Fibroblast of peridontal ligament (primary cell): ENCODE data around the gene TLN1.

ENCODE experiments used
- DNase-seq: peaks from one replicate; pipeline ENCODE4 v3.0.0-alpha.2; 2010; ENCODE audit errors: extremely low read depth

TLN1 gene

GRCh38 chr9:35664531-35665470 lies 67.2 kb downstream of the TLN1 start, which contains the start of gene ARHGEF39:
Gene ARHGEF39 (minus strand): TSS chr9:35665195. CDS start chr9:35665169, 26 bp downstream.
- peak; percentile 57 for DNase-seq

- DNase-seq: no peak
These were observed 69.6 kb downstream of the TLN1 start for GRCh38 chr9:35662437-35662836.

GRCh38 chr9:35661756-35662350 lies 70.1 kb downstream of the TLN1 start:
- no peak for DNase-seq

GRCh38 chr9:35660966-35661415 lies 71.0 kb downstream of the TLN1 start:
- DNase-seq: peak; percentile 73

- DNase-seq: peak; percentile 62
These were observed 72.7 kb downstream of the TLN1 start for GRCh38 chr9:35659340-35659739.

GRCh38 chr9:35658968-35659220 lies 73.1 kb downstream of the TLN1 start:
- DNase-seq: peak; percentile 55

- peak; percentile 24 for DNase-seq
These were observed 73.6 kb downstream of the TLN1 start, which contains the start of gene CCDC107 for GRCh38 chr9:35658137-35658967. Gene CCDC107 (plus strand): TSS chr9:35658292. CDS start chr9:35658380, 88 bp downstream.

GRCh38 chr9:35657546-35658136 lies 74.4 kb downstream of the TLN1 start, which contains the start of gene RMRP:
Gene RMRP (minus strand): TSS chr9:35658019.
- peak; percentile 100 for DNase-seq

GRCh38 chr9:35656831-35657545 lies 75.0 kb downstream of the TLN1 start:
- DNase-seq: peak; percentile 73

GRCh38 chr9:35656348-35656747 lies 75.6 kb downstream of the TLN1 start:
- no peak for DNase-seq

GRCh38 chr9:35653611-35654010 lies 78.4 kb downstream of the TLN1 start:
- DNase-seq: no peak

- DNase-seq: no peak
These were observed 79.2 kb downstream of the TLN1 start for GRCh38 chr9:35652829-35653209.

- peak; percentile 82 for DNase-seq
These were observed 79.8 kb downstream of the TLN1 start for GRCh38 chr9:35651956-35652828.

- no peak for DNase-seq
These were observed 81.4 kb downstream of the TLN1 start, which contains the start of gene SIT1 for GRCh38 chr9:35650341-35651158. Gene SIT1 (minus strand): TSS chr9:35650931. CDS start chr9:35650853, 78 bp downstream.

- no peak for DNase-seq
These were observed 82.3 kb downstream of the TLN1 start for GRCh38 chr9:35649431-35650340.
